ENCODE results near the gene REPS1.

GRCh38 chr6:138977646-138978167, 10.3 kb downstream of the REPS1 start:
- TF ChIP-seq CTCF (IDR thresholded peaks at IDR 0.05) (no peak), POLR2A (IDR thresholded peaks at IDR 0.05) (no peak)
